M059J (cell line): ENCODE measurements around the gene ZNF133. TPM values are rescaled to one million over a fixed set of nuclear protein-coding genes. Genes with fewer than 3 reads are reported as not detected.
"Not testable (repeated sequence)": the region's sequence is repeated elsewhere in the genome, so short reads cannot be mapped to it uniquely, and the experiment has no call there.

Experiments used
- DNase-seq: peaks from one replicate; pipeline ENCODE4 v3.0.0-alpha.2; 2012; ENCODE audit warnings: low read depth
- total RNA-seq: library from RNA; depleted of rRNA; stranded (reverse); fragments of >200 nt; shearing (Covaris generic); gene quantifications from 2 replicates; pipeline ENCODE4 v1.2.3, GENCODE V29; 2014

ZNF133 gene
- total RNA-seq, 1 experiment from 2014 or later: 23.8 TPM

DNA sequence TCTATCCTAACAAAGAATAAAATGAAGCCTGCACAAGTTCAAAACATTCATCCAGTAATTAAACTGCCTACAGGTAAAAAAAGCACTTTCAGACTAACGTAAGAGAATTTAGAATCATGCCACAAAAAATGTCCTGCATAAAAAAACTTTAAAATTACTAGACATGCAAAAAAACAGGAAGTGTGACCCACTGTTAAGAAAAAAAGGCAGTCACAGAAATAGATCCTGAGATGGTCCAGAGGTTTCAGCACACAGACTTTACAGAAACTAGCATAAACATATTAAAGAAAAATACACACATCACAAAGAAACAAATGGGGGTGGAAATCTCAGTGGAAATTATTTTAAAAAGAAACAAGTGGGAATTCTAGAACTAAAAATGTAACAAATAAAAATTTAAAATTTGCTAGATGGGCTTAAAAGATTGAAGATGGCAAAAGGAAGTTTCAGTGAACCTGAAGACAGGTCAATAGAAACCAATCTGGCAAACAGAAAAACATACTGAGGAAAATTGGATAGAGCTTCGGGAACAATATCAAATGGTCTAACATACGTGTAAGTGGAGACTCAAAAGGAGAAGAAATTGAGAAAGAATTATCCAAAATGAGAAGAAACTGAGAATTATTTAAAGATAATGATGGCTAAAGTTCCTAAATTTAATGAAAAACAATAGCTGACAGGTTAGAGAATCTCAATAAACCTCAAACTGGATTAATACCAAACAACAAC is 3.4 kb upstream of the ZNF133 start:
- DNase-seq: no peak

DNA sequence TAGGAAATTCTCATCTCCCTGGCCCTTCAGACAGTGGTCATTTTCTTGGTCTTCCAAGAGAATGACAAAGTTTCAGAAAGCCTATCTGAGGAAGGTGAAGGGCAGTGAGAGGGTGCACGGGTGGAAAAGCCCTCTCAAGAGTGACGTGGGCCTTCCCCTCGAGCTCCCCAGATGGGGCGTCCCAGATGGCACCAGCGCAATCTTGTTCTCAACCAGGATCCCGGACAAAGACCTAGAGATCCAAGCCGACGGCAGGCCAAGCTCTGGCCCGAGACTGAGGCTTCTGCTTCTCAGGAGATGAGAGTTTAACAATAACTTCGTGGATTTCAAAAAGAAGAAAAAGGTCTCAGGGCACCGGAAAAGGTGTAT is 797 bp upstream of the ZNF133 start:
- DNase-seq: no peak

DNA sequence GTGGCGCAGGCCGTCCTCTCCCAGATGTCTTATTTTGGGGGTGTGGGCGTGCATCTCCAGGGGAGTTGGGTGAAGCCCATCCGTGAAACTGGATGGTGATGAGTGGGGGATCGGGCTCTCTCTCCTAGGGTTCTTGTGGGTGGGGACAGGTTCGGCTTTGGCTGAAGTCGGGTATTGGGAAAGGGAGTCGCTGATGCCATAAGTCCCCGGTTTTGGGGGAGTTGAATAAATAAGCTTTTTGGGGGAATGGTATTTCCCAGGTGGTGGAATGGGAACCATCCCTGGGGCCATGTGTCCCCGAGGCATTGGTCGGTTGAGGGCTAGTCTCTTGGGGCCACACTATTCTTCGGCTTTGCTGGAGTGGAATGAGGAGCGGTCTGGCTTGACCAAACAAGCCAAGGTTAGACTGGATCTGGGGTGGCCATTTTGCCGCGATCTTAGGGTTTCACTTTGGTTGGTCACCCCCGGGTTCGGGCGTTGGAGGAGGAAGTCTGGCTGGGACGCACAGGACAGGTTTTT is 481 bp downstream of the ZNF133 start:
- DNase-seq: peak; percentile 45

DNA sequence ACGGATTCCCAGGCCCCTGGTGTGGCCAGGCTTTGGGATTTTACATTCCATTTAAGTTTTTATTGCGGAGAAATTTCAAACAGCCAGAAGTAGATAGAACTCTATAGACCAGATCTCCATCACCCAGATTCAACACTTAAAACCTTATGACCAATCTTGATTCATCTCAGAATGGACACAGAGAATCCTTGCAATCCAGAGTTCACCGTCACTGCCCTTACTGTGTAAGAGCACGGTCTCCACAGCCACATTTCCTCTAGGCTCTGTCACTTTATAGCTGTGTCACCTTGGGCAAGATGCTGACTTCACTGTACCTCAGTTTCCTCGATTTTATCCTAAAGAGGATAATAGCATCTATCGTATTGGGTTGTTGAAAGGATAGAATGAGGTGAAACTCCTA is 979 bp downstream of the ZNF133 start:
- no peak for DNase-seq

DNA sequence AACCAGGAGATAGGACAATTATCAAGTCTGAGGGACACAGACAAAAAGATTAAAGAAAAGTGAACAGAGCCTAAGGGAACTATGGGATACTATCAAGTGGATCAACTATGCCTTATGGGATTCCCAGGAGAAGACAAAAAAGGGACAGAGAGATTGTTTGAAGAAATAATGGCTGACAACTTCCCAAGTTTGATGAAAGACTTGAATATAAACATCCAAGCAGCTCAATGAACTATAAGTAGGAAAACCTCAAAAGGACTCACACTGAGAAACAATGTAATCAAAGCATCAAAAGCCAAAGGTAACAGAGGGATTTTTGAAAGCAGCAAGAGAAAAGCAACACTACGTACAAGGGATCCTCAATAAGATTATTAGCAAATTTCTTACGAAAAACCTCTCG is 11.0 kb downstream of the ZNF133 start:
- DNase-seq: no peak

DNA sequence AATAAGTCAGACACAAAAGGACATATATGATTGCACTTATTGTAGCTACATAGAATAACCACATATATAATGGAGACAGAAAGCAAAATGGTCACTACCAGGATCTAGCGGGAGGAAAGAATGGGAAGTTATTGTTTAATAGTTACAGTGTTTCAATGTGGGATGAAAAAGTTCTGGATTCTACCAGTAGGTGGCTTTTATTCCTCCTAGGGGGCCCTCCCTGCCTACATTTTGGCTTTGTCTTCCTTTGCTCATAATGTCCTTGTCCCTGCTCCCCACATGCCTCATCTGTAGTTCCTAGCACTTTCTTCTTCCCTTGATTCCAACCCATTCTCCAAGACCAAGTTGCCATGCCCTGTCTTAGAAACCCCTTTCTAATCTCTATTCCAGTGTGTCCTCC is 16.3 kb downstream of the ZNF133 start:
- DNase-seq: peak; percentile 12

DNA sequence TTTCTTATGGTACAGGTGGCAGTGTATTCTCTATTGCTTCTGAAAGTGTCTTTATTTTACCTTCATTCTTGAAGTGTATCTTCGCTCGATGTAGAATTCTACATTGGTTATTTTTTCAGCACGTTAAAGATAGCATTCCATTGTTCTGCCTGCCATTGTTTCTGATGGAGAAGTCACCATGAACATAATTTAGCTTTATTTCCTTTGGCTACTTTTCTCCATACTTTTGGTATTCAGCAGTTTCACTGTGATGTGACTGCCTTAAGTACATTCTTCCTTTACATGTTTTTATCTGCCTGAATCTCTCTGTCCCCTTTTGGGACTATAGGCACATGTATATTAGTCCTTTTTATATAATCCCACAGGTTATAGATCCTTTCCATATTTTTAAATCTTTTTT is 19.0 kb downstream of the ZNF133 start:
- DNase-seq: no peak

DNA sequence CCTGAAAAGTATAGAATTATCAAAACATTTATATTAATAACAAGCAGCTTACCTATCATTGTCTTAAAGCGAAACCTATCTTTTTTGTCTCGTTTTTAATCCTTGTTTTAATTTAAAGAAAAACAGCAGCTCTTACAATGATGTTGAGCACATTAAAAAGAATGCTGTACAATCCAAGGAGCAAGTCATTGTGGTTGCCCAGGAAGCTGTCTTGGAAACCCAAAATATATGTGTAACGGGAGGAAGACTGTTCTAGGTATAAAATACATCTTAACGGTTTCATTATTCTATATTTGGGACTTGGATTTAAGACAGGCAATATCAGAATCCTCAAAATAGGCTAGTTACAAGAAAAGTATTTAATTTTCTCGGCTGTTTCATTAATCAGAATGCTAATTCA is 21.7 kb downstream of the ZNF133 start:
- DNase-seq: no peak

DNA sequence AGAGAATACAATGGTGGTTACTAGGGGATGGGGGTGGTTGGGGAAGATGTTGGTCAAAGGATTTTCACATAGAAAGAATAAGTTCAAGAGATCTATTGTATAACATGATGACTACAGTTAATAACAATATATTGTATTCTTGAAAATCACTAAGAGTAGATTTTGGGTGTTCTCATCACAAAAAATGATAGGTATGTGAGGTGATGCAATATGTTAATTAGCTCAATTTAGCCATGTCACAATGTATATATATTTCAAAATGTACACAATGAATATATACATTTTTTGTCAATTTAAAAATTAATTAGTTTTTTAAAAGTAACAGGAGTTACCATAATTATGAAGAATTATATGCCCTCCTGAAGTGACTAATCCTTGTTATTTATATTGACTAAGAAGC is 22.3 kb downstream of the ZNF133 start:
- DNase-seq: no peak

DNA sequence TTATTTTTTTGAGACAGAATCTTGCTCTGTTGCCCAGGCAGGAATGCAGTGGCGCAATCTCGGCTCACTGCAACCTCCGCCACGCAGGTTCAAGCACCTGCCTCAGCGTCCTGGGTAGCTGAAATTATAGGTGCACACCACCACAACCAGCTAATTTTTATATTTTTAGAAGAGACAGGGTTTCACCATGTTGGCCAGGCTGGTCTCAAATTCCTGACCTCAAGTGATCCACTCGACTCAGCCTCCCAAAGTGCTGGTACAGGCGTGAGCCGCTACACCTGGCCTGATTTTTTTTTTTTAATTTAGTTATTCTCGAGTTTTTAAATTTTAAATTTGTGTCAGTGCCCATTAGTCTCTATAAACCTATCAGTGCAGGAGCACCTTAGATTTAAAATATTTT is 24.4 kb downstream of the ZNF133 start:
- no peak for DNase-seq

DNA sequence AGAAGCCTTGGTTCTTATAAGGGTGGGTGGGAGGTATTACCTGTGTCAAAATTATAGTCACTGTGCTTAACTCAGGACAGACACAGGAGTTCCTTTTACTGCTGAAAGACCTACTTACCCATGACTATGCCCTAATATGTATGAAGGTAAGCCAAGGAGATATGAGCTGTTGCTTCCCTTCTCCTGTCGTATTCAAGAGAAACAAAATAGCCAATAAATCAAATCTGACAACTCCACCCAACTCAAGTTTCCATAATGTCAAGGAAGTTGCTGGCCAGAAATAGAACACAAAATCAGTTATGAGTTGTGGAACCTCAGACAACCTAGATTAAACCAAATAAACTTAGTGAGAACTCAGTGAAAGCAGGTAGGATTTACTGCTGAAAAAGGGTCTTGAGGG is 25.1 kb downstream of the ZNF133 start:
- DNase-seq: peak; percentile 40

DNA sequence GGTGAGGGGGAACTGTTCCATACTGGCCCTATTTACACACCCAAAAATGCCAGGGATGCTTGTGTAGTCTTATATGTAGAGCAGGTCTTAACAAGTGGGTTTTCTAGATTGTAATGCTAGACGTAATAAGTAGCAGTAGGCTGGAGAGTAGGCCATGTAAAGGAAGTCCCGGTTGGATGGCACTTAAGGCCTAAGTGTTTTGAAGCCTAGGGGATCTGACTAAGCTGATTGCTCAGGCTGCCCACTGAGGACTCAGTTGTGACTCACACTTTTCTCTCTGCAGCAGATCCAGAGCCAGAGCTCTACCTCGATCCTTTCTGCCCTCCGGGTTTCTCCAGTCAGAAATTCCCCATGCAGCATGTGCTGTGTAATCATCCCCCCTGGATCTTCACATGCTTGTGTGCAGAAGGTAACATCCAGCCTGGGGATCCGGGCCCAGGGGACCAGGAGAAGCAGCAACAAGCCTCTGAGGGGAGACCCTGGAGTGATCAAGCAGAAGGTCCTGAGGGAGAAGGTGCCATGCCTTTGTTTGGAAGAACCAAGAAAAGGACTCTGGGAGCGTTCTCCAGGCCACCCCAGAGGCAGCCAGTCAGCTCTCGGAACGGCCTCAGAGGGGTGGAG is 26.6 kb downstream of the ZNF133 start:
- DNase-seq: peak; percentile 99

DNA sequence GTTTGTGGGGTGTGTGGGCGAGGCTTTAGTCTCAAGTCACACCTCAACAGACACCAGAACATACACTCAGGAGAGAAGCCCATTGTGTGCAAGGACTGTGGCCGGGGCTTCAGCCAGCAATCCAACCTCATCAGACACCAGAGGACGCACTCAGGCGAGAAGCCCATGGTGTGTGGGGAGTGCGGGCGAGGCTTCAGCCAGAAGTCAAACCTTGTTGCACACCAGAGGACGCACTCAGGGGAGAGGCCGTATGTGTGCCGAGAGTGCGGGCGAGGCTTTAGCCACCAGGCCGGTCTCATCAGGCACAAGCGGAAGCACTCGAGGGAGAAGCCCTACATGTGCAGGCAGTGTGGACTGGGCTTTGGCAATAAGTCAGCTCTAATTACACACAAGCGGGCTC is 27.8 kb downstream of the ZNF133 start:
- DNase-seq: no peak

DNA sequence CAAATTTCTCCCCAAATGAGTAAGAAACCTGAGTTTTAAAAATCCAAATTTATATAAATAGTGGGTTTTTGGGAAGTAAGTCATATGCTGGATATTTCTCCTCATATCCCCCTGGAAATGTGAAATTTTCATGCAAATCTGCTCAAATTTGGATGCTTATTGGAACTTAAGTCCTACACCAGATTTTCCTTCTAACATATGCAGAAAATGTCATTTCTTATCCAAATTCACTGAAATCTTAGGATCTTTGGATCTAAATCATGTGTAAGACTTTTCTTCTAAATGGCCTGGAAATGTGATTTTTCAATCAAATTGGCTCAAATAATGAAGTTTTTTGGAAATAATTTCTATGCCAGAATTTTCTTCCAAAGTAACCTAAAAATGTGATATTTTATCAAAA is 33.0 kb downstream of the ZNF133 start:
- no peak for DNase-seq

DNA sequence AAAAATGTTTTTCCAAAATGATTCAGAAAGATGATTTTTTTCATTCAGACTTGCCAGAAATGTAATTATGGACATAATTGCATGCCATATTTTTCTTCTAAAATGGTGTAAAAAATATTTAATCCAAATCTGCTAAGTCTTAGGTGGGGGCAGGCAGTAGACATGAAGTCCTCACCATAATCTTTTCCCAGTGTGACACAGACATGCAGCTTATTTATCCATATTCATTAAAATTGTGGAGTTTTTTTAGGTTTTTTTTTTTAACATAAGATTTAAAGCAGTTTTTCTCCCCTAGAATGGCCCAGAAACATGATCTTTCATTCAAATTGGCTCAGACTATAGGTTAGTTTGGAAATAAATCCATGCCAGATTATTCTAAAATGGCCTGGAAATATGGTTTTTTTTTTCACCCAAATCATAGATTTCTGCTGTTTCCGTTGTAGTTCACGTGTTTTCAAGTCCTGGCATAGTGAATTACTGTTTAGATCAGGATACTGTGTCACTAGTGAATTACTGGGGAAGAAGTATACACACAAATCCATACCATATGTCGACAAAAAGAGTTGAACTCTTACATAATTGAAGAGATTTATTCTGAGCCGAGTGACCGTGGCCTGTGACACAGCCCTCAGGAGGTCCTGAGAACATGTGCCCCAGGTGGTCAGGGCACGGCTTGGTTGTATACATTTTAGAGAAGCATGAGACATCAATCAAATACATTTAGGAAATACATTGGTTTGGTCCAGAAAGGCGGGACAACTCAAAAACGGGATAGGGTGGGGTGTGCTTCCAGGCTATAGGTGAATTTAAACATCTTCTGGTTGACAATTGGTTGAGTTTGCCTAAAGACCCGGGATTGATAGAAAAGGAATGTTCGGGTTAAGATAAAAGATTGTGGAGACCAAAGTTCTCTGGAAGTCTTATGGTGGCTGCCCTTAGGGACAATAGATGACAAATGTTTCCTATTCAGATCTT is 33.9 kb downstream of the ZNF133 start:
- DNase-seq: no peak

DNA sequence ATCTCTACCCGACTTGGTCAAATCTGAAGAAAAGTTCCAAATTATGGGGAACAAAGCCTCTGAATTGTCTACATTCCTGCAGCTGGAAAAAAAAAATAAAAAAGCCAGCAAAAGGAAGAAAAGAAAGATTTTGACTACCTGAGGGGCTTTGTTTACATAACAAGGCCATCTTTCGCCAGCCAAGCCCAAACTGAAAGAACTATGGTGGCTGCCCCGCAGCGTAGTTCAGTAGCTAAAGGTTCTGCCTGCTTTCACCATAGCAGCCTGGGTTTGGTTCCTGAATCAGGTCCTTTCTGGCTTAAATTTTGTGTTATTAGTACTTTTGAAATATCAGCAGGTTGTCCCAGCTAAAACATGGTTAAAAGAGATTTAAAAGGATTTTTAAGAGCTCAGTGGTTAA is 35.4 kb downstream of the ZNF133 start:
- no peak for DNase-seq

DNA sequence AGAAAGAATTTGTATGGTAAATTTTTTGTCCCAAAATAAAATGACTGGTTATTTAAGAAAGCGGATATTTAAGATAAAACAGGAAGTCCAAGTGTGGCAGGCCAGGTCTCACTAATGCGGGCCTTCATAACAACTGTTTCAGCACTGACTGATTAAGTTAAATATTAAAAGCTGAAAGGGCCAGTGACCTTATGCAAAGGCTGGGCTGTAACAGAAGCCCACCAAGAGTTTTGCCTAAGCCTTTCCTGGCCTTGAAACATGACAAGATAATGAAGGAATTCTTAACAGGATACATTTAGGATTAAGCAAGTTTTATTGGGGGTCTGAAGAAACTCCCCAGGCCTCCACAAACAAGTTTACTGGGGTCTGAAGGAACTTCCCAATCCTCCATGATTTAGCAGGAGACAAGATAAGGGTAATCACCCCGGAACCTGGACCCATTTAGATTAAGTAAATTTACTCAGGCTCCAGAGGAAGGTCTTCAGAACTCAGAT is 36.3 kb downstream of the ZNF133 start:
- DNase-seq: no peak

DNA sequence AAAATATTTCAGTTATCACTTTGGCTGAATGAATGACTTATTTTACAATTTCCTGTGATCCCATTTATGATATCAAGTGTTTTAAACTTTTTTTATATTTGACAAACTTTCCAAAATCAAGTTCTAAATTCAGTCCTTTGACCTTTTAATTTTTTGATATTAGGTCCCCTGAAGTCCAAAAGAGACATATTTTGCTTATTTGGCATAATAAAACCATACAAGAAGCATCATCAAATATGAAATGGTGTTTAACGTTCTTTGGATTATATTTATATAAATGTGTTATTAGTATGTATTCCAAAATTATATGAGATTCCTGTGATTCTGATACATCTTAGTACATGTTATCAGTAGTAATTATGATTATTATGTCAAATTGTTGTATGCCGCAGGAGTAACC is 38.7 kb downstream of the ZNF133 start:
- no peak for DNase-seq

DNA sequence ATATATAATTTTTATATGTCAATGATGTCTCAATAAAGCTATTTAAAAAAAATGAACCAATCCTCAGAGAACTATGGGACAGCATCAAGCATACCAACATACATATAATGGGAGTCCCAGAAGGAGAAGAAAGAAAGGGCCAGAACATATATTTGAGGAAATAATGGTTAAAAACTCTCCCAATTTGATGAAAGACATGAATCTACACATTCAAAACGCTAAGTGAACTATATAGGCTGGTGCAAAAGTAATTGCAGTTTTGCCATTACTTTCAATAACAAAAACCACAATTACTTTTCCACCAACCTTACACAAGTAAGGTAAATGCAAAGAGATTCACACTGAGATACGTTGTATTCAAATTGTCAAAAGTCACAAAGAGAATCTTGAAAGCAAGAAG is 43.4 kb downstream of the ZNF133 start:
- DNase-seq: no peak

DNA sequence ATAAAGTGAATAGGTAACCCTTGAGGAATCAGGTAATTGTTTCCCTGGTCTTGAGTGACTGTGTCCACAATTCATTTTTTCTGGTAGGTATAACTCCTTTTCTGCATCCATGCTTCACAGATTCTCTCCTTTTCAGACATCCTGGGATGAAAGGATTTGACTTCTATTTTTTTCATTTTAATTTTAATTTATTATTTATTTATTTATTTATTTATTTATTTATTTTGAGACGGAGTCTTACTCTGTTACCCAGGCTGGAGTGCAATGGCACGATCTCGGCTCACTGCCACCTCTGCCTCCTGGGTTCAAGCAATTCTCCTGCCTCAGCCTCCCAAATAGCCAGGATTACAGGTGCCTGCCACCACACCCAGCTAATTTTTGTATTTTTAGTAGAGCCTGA is 61.4 kb downstream of the ZNF133 start:
- DNase-seq: not testable (repeated sequence)

DNA sequence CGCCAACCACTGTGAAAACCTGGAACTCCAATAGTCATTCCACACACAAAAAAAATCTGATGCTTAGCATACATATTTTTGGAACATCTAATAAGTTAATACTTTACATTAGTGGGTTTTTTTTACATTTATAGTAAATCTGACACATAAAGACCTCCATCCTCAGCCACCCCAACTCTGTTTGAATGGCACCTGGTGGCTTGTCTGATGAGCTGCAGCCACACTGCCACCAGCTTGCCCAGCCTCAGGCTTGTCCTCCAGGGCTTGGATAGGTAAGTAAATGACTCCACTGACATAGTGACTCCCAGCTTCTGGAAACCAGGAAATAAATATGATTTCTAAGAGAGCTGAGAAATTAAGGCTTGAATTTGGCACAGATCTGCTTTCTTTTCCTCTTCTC is 71.5 kb downstream of the ZNF133 start:
- DNase-seq: no peak

DNA sequence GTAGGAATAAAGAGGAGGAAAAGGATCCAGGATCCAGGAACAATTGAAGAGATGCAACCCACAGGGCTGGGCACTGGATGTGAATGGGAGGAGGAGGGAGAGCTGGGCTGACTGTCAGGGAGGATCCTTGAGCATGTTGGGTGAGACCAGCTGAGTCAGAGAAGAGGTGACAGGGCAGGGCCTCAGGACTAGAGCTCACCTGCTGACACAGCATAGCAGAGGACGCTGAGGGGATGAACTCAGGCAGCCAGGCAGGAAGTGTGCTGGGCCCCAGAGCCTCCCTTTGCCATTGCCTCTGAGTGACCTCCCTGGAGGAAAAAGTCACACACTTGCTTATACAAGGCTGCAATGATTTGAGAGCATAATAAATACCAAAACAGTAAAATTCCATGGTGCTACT is 72.3 kb downstream of the ZNF133 start:
- DNase-seq: peak; percentile 24
